Right ventricle myocardium superior (tissue), 1 donor: Measurements from ENCODE around the gene TMTC3. TPM values are rescaled to one million over a fixed set of nuclear protein-coding genes. Genes with fewer than 3 reads are reported as not detected.
A peak's percentile ranks its signal among the peaks of the same experiment; 100 is the strongest.
"Not testable (repeated sequence)": the region's sequence is repeated elsewhere in the genome, so short reads cannot be mapped to it uniquely, and the experiment has no call there.

Experiments
- ATAC-seq: fragments of 200-7000 bp; cut with Tn5 transposase; one replicate; pipeline ENCODE4 v1.9.1; 2020; ENCODE audit warnings: mild to moderate bottlenecking; ENCODE audit not compliant: poor library complexity
- DNase-seq: peaks from one replicate; pipeline ENCODE4 v3.0.0-alpha.2; 2020
- intact Hi-C: fragments of 100-400 bp; cut with DNase I; formaldehyde crosslinking; loops from one replicate; pipeline ENCODE4 v1.11.2; 2022
- long read RNA-seq: library from polyadenylated mRNA; unstranded; transcript quantifications from one replicate; pipeline ENCODE4 v2.0.0, GENCODE V29; 2021
- total RNA-seq: library from RNA; stranded (reverse); fragmentation: NEBNext Ultra II Directional; extraction: Animal tissue kit (Norgen Biotek cat#: 25700); gene quantifications from one replicate; pipeline ENCODE4 v1.2.1, GENCODE V29; 2021
- donor health status: DM: no; HTN: yes; CAD: no; lungs with severe emphysema.

The TMTC3 gene
- 5.8 TPM for total RNA-seq
- long read RNA-seq = 0 reads

GRCh38 chr12:88141774-88142609 lies at the start of gene TMTC3, which contains the start of gene CEP290:
Gene TMTC3, plus strand, starts transcription at chr12:88142307. Its CDS starts 6,009 bp downstream, at chr12:88148316.
Gene CEP290, minus strand, starts transcription at chr12:88142088. Its CDS starts 781 bp downstream, at chr12:88141307.
- ATAC-seq (peak; percentile 99), DNase-seq (peak; percentile 95)
- intact Hi-C loops = no loop called here

- no peak for ATAC-seq
- intact Hi-C loops = no loop called here
- DNase-seq = no peak
Measured at GRCh38 chr12:88092771-88093170, 49.3 kb upstream of the TMTC3 start.

GRCh38 chr12:88093573-88093972 lies 48.5 kb upstream of the TMTC3 start:
- intact Hi-C loops = no loop called here
- no peak for ATAC-seq
- DNase-seq = no peak

GRCh38 chr12:88108021-88108420 lies 34.1 kb upstream of the TMTC3 start:
- no peak for DNase-seq
- intact Hi-C loops = no loop called here
- ATAC-seq = no peak

GRCh38 chr12:88111074-88111652 lies 30.9 kb upstream of the TMTC3 start:
- intact Hi-C loops = no loop called here

GRCh38 chr12:88113871-88114270 lies 28.2 kb upstream of the TMTC3 start:
- no peak for ATAC-seq
- no peak for DNase-seq
- intact Hi-C loops = no loop called here

More at GRCh38 chr12:88111074-88111652, 30.9 kb upstream of the TMTC3 start:
- ATAC-seq = no peak
- DNase-seq = no peak

GRCh38 chr12:88122666-88123065 lies 19.4 kb upstream of the TMTC3 start:
- DNase-seq (no peak), ATAC-seq (no peak)
- intact Hi-C loops = no loop called here

GRCh38 chr12:88127099-88127498 lies 15.0 kb upstream of the TMTC3 start:
- intact Hi-C loops = no loop called here
- DNase-seq (no peak), ATAC-seq (no peak)

GRCh38 chr12:88127855-88128254 lies 14.3 kb upstream of the TMTC3 start:
- intact Hi-C loops = no loop called here
- ATAC-seq (no peak), DNase-seq (no peak)

GRCh38 chr12:88132392-88132791 lies 9.7 kb upstream of the TMTC3 start:
- intact Hi-C loops = no loop called here
- DNase-seq (no peak), ATAC-seq (no peak)

- ATAC-seq, intact Hi-C loops, DNase-seq: not testable (repeated sequence)
Measured at GRCh38 chr12:88133181-88133580, 8.9 kb upstream of the TMTC3 start.

GRCh38 chr12:88139711-88140110 lies 2.4 kb upstream of the TMTC3 start:
- ATAC-seq, intact Hi-C loops, DNase-seq: not testable (repeated sequence)

GRCh38 chr12:88141425-88141773 lies 708 bp upstream of the TMTC3 start:
- DNase-seq (no peak), ATAC-seq (no peak)
- intact Hi-C loops = no loop called here

- intact Hi-C loops = no loop called here
- DNase-seq = peak; percentile 56
- ATAC-seq = no peak
Measured at GRCh38 chr12:88142610-88142991, 494 bp downstream of the TMTC3 start.

- ATAC-seq (no peak), DNase-seq (no peak)
- intact Hi-C loops = no loop called here
Measured at GRCh38 chr12:88144037-88144436, 1.9 kb downstream of the TMTC3 start.

GRCh38 chr12:88144546-88145468 lies 2.7 kb downstream of the TMTC3 start:
- intact Hi-C loops = no loop called here
- no peak for ATAC-seq
- no peak for DNase-seq

GRCh38 chr12:88145567-88146505 lies 3.7 kb downstream of the TMTC3 start:
- intact Hi-C loops = no loop called here
- DNase-seq = no peak
- no peak for ATAC-seq

GRCh38 chr12:88150063-88150462 lies 8.0 kb downstream of the TMTC3 start:
- ATAC-seq = no peak
- intact Hi-C loops = no loop called here
- no peak for DNase-seq
